T-helper 1 cell (primary cell): ENCODE results near the gene UBXN1.
"Not testable (repeated sequence)": the region's sequence is repeated elsewhere in the genome, so short reads cannot be mapped to it uniquely, and the experiment has no call there.

Experiments
- DNase-seq, 5 donors: peaks; one replicate each; pipeline ENCODE4 v3.0.0-alpha.2; 2012 to 2020

Gene UBXN1

DNA sequence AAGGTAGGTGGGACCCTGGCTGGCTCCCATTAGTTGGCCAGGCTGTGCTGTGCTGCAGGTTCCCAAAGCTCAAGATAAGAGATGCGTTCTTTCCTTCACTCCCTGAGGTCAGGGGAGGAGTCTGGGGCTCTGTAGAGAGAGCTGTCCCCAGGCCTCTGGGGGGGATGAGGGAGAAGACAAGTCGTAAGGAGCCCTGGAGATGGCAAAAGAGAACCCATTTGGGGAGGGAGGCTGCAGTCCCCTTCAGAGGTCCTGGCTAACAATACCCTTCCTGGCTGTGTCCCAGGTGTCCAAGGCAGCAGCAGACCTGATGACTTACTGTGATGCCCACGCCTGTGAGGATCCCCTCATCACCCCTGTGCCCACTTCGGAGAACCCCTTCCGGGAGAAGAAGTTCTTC, 29.5 kb upstream of the UBXN1 start:
- no peak for DNase-seq

DNA sequence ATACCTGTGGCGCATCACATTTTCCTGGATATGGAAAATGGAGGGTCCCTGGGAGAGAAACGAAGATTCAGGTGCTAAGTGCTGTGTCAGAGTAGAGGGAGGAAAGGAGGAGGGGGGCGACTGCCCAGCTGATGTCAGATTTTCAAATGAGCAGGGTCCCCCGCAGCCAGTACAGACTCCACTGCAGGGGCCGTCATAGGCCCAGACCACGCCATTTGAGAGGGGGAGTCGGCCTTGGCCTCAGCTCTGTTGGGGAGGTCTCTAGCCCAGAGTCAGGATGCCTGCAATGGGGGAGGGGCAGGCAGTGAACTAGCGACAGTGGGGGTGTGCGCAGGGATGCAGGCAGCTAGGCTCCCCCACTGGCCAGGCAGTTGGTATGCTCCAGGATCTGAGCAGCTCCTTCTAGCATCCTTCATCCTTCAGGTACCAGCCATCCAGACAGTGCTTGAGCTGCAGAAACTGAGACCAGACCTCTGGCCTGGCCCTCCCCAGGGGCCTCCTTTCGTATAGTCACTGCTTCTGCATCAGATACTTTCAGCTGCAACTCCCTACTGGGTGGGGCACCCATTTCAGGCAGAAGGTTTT, 28.5 kb upstream of the UBXN1 start, which contains the start of the genes BSCL2 and GNG3:
Gene BSCL2, minus strand, starts transcription at position 148 of the 585 bp plus-strand sequence. CDS start 229 bp downstream, outside the sequence.
Gene GNG3, plus strand, starts transcription at position 400 of the 585 bp plus-strand sequence. CDS start 620 bp downstream, outside the sequence.
- DNase-seq, result no peak

DNA sequence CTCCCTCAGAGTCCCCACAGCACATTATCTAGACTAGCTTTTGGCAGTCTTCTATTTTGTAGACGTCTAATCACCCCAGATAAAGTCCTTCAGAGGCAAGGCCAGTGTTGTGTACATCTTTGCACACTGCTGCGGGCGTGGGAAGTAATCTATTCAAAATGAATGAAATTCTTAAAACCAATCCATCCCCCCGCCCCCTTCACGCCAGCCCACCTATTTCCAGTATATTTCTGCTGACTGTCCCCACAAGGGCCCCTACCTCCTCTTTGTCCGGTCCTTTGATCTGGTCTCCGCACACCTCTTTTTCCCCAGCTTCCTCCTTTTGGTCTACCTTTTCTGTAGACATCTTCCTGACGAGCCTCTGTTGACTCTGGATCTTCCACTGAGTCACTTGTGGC, 28.0 kb upstream of the UBXN1 start:
- no peak for DNase-seq

DNA sequence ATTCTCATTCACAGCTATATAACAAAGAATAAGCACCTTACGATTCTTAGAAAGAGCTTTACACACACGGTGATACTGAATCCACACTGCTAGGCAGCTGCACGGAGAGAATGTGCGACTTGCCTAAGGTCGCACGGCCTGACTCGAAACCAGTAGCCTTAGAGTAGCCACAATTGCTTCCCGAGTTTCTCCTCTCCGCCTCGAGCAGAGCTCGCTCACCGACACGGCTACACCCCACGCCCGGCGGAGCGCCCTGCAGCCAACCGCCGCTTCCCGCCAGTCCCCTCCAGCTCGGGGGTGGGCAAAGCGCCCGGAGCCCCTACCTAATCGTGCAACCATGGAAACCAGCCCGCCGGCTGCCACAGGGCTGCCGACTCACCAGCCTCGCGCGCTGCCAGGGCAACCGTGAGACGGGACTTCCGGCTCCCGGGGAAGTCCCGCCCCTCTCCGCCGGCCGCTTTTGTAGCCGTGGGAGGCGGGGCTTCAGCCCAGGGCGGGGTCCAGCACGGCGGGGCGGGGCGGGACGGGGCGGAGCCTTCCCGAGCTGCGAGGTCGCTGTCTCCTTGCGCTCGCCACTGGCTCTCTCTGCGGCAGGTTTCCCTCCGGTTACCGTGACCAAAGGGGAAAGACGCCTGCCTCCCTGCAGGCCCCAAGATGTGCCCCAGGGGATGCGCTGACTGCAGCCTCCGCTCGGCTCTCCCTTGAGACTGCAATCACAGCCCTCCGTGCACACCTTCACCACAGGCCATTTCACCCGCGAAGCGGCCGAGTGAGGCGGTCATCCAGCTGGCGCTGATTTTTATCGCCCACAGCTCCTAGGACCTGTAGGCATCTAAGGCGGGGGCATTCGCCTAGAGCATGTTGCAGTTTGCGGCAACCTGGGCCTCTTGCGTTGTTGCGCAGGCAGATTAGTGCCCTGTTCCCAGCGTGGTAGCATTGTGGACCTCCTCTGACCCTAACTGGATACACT, 27.3 kb upstream of the UBXN1 start:
- peak; percentile 91 to 96 (median 92) for DNase-seq

- no peak for DNase-seq
Observed at GRCh38 chr11:62705413-62705812, 26.5 kb upstream of the UBXN1 start.

DNA sequence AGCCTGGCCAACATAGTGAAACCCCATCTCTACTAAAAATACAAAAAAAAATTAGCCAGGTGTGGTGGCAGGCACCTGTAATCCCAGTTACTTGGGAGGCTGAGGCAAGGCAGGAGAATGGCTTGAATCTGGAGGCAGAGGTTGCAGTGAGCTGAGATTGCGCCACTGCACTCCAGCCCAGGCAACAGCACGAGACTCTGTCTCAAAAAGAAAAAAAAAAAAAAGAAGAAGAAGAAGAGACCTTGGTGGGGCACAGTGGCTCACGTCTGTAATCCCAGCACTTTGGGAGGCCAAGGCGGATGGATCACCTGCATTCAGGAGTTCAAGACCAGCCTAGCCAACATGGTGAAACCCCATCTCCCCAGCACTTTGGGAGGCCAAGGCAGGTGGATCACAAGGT, 25.0 kb upstream of the UBXN1 start:
- not testable (repeated sequence) for DNase-seq

- no peak for DNase-seq
Observed at GRCh38 chr11:62702246-62702645, 23.4 kb upstream of the UBXN1 start.

DNA sequence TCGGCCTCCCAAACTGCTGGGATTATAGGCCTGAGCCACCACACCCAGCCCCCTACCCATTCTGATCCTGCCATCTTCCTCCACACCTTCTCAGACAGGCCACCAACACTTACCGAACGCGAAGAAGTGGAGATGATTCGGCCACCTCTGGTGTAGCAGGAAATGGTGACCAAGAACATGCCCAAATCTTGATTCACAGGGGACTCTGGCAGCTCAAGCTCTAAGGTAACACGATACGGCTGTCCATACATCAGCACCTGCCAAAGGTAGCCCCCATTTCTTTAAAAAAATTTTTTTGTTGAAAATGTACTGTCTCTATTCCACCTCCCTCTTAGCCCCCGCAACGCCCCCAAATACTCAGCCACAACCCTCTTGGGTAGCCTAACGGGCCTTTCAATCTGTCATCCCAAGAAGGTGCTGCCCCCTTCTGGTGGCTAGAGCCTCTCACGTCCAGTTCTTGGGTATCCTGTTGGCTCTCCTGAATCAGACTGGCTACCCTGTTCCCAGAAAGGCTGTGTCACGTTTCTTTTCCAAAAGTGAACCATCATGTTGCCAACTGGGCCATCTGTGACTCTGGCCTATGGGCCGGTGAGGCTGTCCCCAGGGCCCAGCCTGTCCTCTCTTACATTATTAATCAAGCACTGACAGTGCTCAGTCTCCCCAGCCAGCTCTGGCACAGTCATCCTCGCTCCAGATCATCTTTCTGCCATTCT, 15.7 kb upstream of the UBXN1 start:
- peak; percentile 47 to 75 (median 68) for DNase-seq

GRCh38 chr11:62693624-62694023, 14.8 kb upstream of the UBXN1 start:
- not testable (repeated sequence) for DNase-seq

DNA sequence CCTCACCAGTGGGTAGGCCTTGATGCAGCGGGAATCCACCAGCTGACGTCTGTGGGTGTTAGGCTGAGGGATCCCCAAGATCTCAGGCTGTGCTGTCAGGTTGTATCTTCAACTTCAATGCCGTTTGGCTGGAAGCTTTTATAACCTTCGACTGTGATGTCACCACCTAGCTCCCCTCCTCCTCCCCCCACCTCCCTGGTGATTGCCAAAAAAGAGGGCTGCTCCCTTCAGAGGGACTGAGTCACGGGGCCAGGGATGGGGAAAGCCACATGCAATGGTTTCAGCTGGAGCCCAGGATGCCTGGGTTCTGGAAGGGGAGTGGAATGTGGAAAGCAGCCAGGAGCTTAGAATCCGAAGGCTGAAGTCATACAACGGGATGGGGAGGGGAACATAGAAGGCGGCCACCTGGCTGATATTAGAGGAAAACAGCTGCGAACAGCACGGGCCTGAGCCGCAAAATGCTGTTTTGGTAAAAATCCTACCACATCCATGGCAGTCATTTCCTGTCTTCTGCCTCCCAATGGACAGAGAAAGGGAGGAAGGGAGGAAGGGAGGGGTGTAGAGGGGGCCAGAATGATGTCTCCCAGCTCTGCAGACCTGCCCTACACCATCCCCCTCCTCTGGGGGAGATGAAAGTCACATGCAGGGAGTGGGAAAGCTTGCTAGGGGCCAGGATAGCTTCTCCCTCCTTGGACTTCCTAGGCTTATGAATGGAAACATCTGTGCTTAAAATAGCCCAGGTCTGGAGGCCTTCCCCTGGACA, 10.7 kb upstream of the UBXN1 start, which contains the start of gene LRRN4CL:
Gene LRRN4CL, minus strand, starts transcription at position 110 of the 763 bp plus-strand sequence. CDS start 1,022 bp downstream, outside the sequence.
- DNase-seq, result no peak

DNA sequence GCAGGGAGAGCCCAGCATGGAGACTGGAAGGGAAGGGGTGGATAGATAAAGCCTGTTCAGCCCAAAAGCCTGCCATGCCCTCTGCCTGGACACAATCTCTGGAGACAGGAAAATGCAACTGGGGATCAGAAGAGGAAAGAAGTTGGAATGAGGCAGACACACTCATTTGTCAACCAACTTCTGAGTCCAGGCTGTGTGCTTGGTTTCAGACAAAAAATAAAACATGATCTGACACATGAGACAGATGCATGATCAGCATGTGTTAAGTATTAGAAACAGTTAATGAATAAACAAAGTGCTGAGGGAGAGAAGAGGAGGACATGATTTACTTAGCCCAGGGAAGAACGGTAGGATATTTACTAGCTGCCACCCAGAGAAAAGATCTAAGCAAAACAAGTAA, 9.6 kb upstream of the UBXN1 start:
- no peak for DNase-seq

GRCh38 chr11:62687508-62688396, 8.9 kb upstream of the UBXN1 start:
- DNase-seq, result no peak

DNA sequence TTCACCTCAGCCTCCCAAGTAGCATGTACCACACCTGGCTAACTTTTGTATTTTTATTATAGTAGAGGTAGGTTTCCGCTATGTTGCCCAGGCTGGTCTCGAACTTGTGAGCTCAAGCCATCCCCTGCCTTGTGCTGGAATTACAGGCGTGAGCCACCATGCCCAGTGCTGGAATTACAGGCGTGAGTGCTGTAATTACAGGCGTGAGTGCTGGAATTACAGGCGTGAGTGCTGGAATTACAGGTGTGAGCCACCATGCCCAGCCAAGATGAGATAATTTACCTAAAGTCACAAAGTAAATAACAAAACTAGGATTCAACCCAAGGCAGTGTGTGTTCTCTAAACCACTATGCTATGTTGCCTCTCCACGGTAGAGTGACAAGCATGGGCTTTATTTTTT, 3.6 kb upstream of the UBXN1 start:
- no peak for DNase-seq

DNA sequence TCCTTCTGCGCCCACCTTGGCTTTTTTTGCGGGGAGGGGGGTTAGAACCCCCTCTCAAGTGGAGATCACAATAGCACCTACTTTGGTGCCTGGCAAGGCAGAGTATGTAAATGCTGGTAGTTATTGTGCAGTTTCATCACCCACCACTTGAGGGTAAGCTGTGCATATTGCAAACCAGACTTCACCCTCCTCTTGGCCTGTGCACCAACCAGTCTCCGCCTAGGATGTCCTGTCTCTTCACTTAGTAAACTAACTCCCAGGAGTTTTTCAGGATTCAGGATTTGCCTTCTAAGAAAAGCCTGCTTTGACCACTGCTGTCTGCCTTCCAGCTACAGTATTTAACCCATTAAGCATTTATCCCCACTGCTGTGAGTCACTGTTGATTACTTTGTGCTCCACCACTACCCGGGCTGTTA, 2.0 kb upstream of the UBXN1 start:
- peak in 1 of 5 donors; percentile 67 for DNase-seq

- no peak for DNase-seq
Observed at GRCh38 chr11:62678433-62678769, 472 bp downstream of the UBXN1 start.

DNA sequence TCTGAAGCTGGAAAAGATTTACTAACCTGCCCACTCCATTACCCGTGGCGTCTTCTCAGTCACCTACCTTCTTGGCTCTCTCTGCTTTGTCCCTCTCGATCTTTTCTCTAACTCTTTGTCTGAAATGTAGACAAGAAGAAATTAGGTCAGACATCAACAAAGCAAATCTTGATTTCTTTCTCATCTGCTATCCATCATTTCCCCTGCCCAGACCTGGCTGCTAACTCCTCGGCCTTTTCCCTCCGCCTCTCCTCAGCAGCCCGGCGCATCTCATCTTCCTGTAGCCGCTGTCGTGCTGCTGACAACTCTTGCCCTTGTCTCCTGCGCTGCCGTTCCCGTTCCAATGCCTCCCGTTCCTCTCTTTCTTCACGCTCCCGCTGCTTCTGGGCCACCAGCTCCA, 1.2 kb downstream of the UBXN1 start:
- DNase-seq, result no peak

DNA sequence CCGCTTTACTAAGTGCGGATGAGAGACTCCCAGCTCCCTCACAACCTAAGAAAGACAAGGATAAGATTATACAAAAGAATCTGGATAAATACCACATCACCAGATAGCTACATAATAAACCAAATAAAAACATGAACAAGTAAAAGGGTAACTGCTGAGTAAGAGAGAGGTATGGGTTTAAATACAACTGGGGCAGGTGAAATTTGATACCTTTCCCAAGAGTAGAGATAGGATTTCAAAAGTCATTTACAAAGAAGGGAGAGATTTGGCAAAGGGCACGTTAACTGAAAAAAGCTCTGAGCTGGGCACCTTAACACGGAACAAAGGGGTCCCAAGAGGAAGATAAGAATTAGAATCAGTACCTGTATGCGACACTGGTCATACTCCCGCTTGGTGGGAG, 1.7 kb downstream of the UBXN1 start:
- no peak for DNase-seq

DNA sequence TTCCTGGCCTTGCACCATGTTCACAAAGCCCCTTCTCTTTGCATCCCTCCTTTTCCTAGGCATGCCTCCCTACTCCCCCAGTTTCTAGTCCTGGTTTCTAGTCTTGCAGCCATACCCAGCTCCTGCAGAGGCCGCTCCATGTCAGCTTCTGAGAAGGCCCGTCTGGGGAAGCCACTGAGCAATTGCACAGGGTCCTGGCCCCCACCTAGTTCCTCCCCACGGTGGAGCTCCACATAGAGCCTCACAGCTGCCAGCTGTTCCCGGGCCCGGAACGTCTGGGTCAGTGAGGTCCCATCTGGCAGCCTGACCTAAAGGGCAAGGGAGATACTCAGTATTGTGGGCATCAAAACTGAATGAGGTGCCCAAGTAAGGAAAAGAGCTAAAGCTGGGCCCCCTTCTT, 2.2 kb downstream of the UBXN1 start:
- DNase-seq, result no peak

- DNase-seq, result not testable (repeated sequence)
Observed at GRCh38 chr11:62675415-62675814, 3.5 kb downstream of the UBXN1 start.

GRCh38 chr11:62673196-62673525, 5.7 kb downstream of the UBXN1 start:
- DNase-seq, result no peak

DNA sequence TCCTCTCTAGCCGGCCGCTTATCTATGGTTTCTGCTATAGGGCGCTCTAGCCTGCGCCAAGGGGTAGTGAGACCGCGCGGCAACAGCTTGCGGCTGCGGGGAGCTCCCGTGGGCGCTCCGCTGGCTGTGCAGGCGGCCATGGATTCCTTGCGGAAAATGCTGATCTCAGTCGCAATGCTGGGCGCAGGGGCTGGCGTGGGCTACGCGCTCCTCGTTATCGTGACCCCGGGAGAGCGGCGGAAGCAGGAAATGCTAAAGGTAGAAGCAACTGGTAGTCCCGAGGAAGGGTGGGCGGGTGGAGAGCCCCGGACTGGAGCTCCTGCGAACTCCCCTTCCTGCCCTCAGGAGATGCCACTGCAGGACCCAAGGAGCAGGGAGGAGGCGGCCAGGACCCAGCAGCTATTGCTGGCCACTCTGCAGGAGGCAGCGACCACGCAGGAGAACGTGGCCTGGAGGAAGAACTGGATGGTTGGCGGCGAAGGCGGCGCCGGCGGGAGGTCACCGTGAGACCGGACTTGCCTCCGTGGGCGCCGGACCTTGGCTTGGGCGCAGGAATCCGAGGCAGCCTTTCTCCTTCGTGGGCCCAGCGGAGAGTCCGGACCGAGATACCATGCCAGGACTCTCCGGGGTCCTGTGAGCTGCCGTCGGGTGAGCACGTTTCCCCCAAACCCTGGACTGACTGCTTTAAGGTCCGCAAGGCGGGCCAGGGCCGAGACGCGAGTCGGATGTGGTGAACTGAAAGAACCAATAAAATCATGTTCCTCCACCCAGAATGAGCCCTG, 7.1 kb downstream of the UBXN1 start, which contains the start of the genes LBHD1 and UQCC3:
Gene LBHD1, minus strand, starts transcription at position 660 of the 782 bp plus-strand sequence. CDS start 2,236 bp downstream, outside the sequence.
Gene UQCC3, plus strand, starts transcription at position 66 of the 782 bp plus-strand sequence. Its CDS starts 73 bp downstream, at position 139.
- peak; percentile 46 to 87 (median 61) for DNase-seq
